Esophagus muscularis mucosa (tissue), 4 donors: ENCODE measurements around the gene CLEC19A.

Experiments used
- CTCF ChIP-seq, 3 experiments: fragments of 200-600 bp in 2 of 3; fragments of 450-650 bp in 1 of 3; sonication (generic) in 2 of 3; IDR thresholded peaks; one replicate each; pipeline ENCODE4 v1.5.1; 2017 to 2019; ENCODE audit warnings: antibody characterized with exemption in 3 of 3, mild to moderate bottlenecking in 2 of 3, moderate library complexity in 1 of 3
- EP300 ChIP-seq: sonication (generic); formaldehyde crosslinking; IDR thresholded peaks from one replicate; pipeline ENCODE4 v1.6.1; 2017; ENCODE audit warnings: antibody characterized with exemption
- POLR2A ChIP-seq: fragments of 450-650 bp; IDR thresholded peaks from one replicate; pipeline ENCODE4 v1.6.1; 2017; ENCODE audit warnings: antibody characterized with exemption, moderate library complexity, mild to moderate bottlenecking, low read depth
- POLR2AphosphoS5 ChIP-seq, 2 donors: sonication (generic); formaldehyde crosslinking; IDR thresholded peaks; one replicate each; pipeline ENCODE4 v1.6.1; 2017; ENCODE audit warnings: antibody characterized with exemption in 2 of 2

- TF ChIP-seq CTCF (IDR thresholded peaks at IDR 0.05) (no peak), POLR2AphosphoS5 (IDR thresholded peaks at IDR 0.05) (no peak), POLR2A (no peak), EP300 (no peak)
These were observed 44.4 kb downstream of the CLEC19A start for GRCh38 chr16:19329932-19330331.
